ACC112 (cell line): ENCODE results near the gene USP30.

Source experiments
- H2AFZ ChIP-seq: fragments of 200-600 bp; sonication (generic); one replicate; pipeline ENCODE4 v1.6.0; 2017; ENCODE audit warnings: antibody characterized with exemption, low read length; ENCODE audit not compliant: unreplicated experiment
- H3K27ac ChIP-seq: fragments of 200-600 bp; sonication (generic); 2 replicates; pipeline ENCODE4 v1.5.1; 2014; ENCODE audit warnings: low read depth, mild to moderate bottlenecking, antibody characterized with exemption, low read length, moderate library complexity
- H3K27me3 ChIP-seq: fragments of 200-600 bp; sonication (generic); 2 replicates; pipeline ENCODE4 v1.6.1; 2014; ENCODE audit warnings: mild to moderate bottlenecking, antibody characterized with exemption, low read length, moderate library complexity, mixed read lengths; ENCODE audit not compliant: insufficient read depth
- H3K36me3 ChIP-seq: fragments of 200-600 bp; sonication (generic); 2 replicates; pipeline ENCODE4 v1.6.1; 2016; ENCODE audit warnings: mild to moderate bottlenecking, antibody characterized with exemption, low read length, moderate library complexity, mixed read lengths; ENCODE audit not compliant: insufficient read depth
- H3K4me1 ChIP-seq: fragments of 200-600 bp; sonication (generic); one replicate; pipeline ENCODE4 v1.6.1; 2016; ENCODE audit warnings: low read length, mixed read lengths; ENCODE audit not compliant: insufficient read depth, unreplicated experiment, control insufficient read depth
- H3K4me3 ChIP-seq: fragments of 200-600 bp; sonication (generic); 2 replicates; pipeline ENCODE4 v1.5.1; 2014; ENCODE audit warnings: mild to moderate bottlenecking, low read depth, low read length
- H3K79me2 ChIP-seq: fragments of 200-600 bp; sonication (generic); one replicate; pipeline ENCODE4 v1.6.0; 2016; ENCODE audit warnings: low read length; ENCODE audit not compliant: control insufficient read depth, unreplicated experiment, insufficient read depth

Gene USP30, protein sequence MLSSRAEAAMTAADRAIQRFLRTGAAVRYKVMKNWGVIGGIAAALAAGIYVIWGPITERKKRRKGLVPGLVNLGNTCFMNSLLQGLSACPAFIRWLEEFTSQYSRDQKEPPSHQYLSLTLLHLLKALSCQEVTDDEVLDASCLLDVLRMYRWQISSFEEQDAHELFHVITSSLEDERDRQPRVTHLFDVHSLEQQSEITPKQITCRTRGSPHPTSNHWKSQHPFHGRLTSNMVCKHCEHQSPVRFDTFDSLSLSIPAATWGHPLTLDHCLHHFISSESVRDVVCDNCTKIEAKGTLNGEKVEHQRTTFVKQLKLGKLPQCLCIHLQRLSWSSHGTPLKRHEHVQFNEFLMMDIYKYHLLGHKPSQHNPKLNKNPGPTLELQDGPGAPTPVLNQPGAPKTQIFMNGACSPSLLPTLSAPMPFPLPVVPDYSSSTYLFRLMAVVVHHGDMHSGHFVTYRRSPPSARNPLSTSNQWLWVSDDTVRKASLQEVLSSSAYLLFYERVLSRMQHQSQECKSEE

DNA sequence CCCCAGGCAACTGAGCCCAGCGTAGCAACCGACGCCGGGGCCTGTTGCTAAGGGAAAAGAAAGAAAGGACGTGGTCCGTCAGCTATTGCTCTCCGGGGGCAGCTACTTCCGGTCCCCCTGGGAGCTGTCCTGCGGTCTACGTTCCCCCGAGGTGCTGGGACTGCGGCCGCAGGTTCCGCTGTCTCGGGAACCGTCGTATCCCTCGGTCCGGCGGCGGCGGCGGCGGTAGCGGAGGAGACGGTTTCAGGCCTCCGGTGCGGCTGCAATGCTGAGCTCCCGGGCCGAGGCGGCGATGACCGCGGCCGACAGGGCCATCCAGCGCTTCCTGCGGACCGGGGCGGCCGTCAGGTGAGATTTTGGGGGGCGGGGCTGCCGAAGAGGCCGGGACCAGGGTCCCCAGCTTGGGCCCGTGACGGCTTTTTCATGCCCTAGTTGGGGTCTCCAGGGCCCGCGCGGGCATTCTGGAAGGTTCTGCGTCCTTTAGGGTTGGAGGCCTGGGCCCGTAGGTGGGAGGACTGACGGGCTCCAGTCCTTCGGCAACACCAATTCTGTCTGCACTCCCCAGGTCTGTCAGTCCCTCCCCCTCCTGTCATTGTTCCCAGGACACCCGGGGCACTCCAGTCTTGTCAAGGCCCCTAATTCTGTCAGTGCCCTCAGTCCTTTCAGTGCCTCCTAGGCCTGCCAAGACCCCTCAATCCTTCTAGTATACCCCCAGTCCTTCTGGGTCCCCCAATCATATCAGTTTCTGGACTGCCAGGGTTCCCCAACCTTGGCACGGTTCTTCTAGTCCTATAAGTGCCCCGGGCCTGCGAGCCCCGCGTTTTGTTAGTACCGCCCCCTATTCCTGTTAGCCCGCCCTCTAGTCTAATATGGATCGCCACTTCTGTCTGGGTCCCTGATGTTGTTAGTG is at the start of gene USP30:
USP30 (plus strand) TSS at position 163 of the 910 bp plus-strand sequence; CDS start at position 266, 103 bp downstream.
- Histone ChIP-seq H3K4me1 (peaks cover 8% of the 10 kb centered on the region), H3K27ac (peak within 1 kb of the TSS; percentile 10; the same call in 1 of the 2 replicates), H3K79me2 (peaks cover 15% of the 10 kb centered on the region), H3K36me3 (0 out of 2 replicates have a peak, but pooled peaks cover 4% of the 10 kb centered on the region), H3K27me3 (no peaks in the 10 kb centered on the region), H2AFZ (peak within 1 kb of the TSS; percentile 100), H3K4me3 (peak within 1 kb of the TSS; percentile 99)

DNA sequence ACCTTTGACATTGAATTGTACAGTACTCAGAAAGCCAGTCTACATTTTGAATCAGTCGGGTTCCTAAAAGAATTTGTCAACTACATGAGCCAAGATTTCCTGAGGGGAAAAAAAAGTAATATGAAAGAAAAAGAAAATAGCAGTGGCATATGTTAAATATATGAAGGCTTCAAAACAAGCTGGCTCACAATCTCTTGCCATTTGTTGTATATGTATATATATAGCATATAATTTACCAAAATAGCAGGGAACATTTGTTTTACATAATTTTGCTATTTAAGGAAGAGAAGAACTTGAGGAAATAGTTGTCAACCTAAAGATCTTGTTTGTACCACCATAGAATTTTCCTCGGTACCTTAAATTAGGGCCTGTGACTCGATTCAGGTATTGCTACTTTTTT is 48.4 kb upstream of the USP30 start:
- Histone ChIP-seq H3K36me3 (no peaks in the 10 kb centered on the region), H3K4me1 (no peaks in the 10 kb centered on the region), H3K27ac (no peak overlapping the region), H3K79me2 (no peaks in the 10 kb centered on the region), H3K27me3 (peaks cover 48% of the 10 kb centered on the region), H2AFZ (no peak overlapping the region), H3K4me3 (no peak overlapping the region)

DNA sequence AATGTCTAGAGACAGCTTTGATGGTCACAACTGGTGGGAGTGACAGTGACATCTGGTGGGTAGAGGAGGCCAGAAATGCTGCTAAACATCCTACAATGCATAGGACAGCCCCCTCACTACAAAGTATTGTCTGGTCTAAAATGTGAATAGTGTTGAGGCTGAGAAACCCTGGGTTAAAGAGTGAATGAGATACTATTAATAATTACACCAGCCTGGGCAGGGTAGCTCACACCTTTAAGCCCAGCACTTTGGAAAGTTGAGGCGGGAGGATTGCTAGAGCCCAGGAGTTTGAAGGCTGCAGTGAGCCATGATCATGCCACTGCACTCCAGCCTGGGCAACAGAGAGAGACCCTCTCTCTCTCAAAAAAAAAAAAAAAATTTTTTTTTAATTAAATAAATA is 42.6 kb upstream of the USP30 start:
- Histone ChIP-seq H3K4me3 (no peak overlapping the region), H2AFZ (no peak overlapping the region), H3K27ac (no peak overlapping the region), H3K79me2 (no peaks in the 10 kb centered on the region), H3K27me3 (peaks cover 74% of the 10 kb centered on the region), H3K4me1 (no peaks in the 10 kb centered on the region), H3K36me3 (no peaks in the 10 kb centered on the region)

DNA sequence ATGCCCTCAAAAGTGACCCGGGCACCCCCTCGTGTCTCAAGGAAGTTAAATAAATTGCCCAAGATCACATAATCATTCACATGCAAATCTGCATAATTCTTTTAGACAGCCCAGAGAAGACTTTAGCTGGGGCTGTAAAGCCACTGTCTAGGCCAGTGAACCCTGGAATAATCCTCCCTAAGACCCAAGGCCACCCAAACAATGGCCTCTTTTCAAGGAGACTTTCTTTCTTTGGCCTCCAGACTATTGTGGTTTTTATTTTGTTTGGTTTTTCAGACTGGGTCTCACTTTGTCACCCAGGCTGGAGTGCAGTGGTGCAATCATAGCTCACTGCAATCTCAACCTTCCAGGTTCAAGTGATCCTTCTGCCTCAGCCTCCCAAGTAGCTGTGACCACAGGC is 42.1 kb upstream of the USP30 start:
- Histone ChIP-seq H3K27me3 (peaks cover 74% of the 10 kb centered on the region), H3K36me3 (no peaks in the 10 kb centered on the region), H3K4me3 (no peak overlapping the region), H3K4me1 (no peaks in the 10 kb centered on the region), H3K27ac (no peak overlapping the region), H2AFZ (no peak overlapping the region), H3K79me2 (no peaks in the 10 kb centered on the region)

DNA sequence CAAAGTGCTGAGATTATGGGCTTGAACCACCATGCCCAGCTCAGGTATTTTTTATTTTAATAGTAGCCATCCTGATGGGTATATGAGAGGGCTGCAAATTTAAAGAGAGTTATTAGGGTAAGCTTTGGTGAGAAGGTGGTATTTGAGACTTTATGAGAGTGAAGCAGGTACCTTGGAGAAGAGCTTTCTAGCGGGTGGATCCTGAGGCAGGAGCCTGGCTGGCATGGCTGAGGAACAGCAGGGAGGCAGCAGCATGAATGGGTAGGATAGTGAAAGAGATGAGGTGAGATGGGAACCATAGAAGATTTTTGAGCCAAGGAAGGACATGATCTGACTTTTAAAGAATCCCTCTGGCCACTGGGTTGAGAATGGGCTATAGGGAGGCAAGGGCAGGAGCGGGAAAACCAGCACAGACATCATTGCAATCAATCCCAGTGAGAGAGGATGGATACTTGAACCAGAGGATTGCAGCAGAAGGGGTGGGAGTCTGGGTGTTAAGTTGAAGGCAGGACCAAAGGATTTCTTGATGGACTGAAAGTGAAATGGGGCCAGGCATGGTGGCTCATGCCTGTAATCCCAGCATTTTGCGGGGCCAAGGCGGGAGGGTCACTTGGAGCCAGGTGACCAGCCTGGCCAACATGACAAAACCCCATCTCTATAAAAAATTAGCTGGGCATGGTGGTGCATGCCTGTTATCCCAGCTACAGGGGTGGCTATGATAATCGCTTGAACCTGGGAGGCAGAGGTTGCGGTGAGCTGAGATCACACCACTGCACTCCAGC is 37.2 kb upstream of the USP30 start:
- Histone ChIP-seq H3K4me1 (no peaks in the 10 kb centered on the region), H2AFZ (no peak overlapping the region), H3K36me3 (no peaks in the 10 kb centered on the region), H3K27me3 (peaks cover 67% of the 10 kb centered on the region), H3K4me3 (no peak overlapping the region), H3K79me2 (no peaks in the 10 kb centered on the region), H3K27ac (no peak overlapping the region)

DNA sequence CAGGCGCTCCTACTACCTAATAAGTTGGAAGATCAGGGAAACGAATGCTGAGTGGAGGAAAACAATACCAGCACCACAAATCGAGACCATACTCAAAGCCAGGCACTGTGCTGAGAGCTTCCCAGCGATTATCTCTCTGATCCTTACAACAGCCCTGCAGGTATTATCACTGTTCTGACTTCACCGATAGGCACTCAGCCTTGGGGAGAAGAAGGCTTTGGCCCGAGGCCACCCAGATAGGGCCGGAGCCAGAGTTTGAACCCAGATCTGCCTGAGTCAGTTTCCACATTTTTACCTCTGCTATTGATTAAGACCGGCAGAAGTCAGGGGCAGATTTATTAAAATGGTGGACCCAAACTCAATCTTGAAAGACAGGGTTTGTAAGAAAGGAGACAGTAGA is 36.4 kb upstream of the USP30 start:
- H3K27ac ChIP-seq = no peak overlapping the region
- H3K36me3 ChIP-seq = no peaks in the 10 kb centered on the region
- H2AFZ ChIP-seq = no peak overlapping the region
- no peaks in the 10 kb centered on the region for H3K4me1 ChIP-seq
- H3K27me3 ChIP-seq = peaks cover 61% of the 10 kb centered on the region
- no peak overlapping the region for H3K4me3 ChIP-seq
- no peaks in the 10 kb centered on the region for H3K79me2 ChIP-seq

DNA sequence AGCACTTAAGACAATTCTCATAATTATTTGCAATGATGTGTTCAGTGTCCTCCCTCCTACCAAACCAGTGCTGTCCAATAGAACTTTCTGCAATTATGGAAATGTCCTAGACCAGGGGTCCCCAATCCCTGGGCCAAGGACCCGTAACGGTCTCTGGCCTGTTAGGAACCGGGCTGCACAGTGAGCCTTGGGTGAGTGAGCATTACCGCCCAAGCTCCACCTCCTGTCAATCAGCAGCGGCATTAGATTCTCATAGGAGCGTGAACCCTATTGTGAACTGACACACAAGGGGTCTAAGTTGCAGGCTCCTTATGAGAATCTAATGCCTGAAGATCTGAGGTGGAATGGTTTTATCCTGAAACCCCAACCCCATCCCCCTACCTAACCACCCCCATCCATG is 35.4 kb upstream of the USP30 start:
- Histone ChIP-seq H3K79me2 (no peaks in the 10 kb centered on the region), H3K27ac (no peak overlapping the region), H2AFZ (no peak overlapping the region), H3K27me3 (peaks cover 60% of the 10 kb centered on the region), H3K4me3 (no peak overlapping the region), H3K36me3 (no peaks in the 10 kb centered on the region), H3K4me1 (no peaks in the 10 kb centered on the region)

DNA sequence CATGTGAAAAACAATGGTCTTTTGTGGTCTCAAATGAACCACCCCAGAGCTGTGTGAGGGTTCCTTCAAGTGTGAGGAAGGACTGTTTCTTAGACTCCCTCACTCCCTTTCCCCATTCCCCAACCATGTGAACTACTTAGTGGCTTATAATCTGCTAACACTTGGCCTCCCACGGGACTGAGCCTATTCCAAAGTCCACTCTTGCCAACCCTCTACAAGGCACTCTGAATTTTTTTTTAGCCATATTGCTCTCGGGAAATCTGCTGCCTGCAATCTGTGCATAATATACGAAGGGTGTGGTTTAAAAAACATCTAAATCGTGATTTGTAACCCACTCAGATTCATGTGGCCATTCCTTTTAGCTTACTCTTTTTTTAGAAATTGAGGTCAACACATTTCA is 34.1 kb upstream of the USP30 start:
- H3K4me1 ChIP-seq = no peaks in the 10 kb centered on the region
- no peak overlapping the region for H2AFZ ChIP-seq
- H3K79me2 ChIP-seq = no peaks in the 10 kb centered on the region
- no peaks in the 10 kb centered on the region for H3K36me3 ChIP-seq
- no peak overlapping the region for H3K4me3 ChIP-seq
- peaks cover 65% of the 10 kb centered on the region for H3K27me3 ChIP-seq
- H3K27ac ChIP-seq = no peak overlapping the region

DNA sequence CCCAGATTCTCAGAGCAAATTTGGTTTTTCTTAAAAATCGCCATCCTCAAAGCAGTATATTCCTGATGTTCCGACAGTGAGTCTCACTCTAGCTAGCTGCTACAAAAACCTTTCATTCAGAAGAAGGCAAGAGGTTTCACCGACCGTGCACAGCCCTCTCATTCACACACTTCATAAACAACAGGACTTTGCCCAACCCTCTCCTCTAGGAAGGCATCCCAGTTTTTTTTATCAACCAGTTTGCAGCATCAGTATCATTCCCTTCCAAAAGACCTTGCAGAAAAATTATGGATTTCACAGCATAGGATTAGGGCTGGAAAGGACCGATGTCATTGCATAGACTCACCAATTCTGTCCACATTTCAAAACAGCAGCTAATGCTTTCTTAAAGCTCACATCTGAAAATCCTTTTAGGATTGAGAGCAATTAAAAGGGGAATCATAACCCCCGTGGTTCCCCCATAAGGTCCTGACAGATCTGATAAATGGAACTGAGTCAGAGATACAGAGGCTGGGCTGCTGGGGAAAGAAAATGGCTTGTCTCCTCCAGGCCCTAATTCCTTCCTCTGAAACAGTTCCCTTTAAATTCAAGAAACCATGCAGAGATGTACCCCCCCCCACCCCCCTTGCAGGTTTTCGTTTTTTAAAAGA is 32.1 kb upstream of the USP30 start:
- H3K27me3 ChIP-seq = peaks cover 51% of the 10 kb centered on the region
- H3K27ac ChIP-seq = no peak overlapping the region
- no peaks in the 10 kb centered on the region for H3K36me3 ChIP-seq
- H3K4me3 ChIP-seq = no peak overlapping the region
- no peaks in the 10 kb centered on the region for H3K4me1 ChIP-seq
- H3K79me2 ChIP-seq = no peaks in the 10 kb centered on the region
- H2AFZ ChIP-seq = no peak overlapping the region
